Fibroblast of pulmonary artery (primary cell): Measurements from ENCODE around the gene RBMS3.

ENCODE experiments used
- DNase-seq: peaks from one replicate; pipeline ENCODE4 v3.0.0-alpha.2; 2010; ENCODE audit warnings: low read depth
- H3K4me3 ChIP-seq: replicated peaks from 2 replicates; pipeline ENCODE4 v1.5.1; 2011; ENCODE audit warnings: low read depth, mild to moderate bottlenecking, control low read depth, low read length, moderate library complexity
- TF ChIP-seq, protein P1 (sequence below): IDR thresholded peaks from 2 replicates; pipeline ENCODE4 v1.5.1; 2011; ENCODE audit warnings: mild to moderate bottlenecking, control low read depth, low read length, inconsistent platforms; ENCODE audit errors: missing control alignments

Gene RBMS3

DNA sequence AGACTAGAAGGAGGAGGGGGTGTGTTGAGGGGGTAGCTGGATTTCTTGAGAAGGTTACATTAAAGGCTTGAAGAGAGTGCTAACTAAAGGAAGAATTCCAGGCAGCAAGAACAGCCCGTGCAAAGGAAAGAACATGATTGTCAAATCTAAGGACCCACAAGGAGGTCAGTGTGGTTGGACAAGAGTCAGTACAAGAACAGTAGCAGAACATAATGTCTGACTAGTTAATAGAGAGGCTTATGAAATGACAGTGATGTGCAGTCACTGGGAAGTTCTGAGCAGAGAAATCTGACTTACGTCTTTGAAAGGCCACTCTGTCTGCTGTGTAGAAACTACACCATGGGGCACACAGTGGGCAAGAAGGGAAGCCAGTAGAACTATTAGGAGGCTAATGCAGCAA, 19.8 kb upstream of the RBMS3 start:
- no peak overlapping the region for H3K4me3 ChIP-seq
- TF ChIP-seq, protein P1, sequence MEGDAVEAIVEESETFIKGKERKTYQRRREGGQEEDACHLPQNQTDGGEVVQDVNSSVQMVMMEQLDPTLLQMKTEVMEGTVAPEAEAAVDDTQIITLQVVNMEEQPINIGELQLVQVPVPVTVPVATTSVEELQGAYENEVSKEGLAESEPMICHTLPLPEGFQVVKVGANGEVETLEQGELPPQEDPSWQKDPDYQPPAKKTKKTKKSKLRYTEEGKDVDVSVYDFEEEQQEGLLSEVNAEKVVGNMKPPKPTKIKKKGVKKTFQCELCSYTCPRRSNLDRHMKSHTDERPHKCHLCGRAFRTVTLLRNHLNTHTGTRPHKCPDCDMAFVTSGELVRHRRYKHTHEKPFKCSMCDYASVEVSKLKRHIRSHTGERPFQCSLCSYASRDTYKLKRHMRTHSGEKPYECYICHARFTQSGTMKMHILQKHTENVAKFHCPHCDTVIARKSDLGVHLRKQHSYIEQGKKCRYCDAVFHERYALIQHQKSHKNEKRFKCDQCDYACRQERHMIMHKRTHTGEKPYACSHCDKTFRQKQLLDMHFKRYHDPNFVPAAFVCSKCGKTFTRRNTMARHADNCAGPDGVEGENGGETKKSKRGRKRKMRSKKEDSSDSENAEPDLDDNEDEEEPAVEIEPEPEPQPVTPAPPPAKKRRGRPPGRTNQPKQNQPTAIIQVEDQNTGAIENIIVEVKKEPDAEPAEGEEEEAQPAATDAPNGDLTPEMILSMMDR: no peak
- DNase-seq: no peak

DNA sequence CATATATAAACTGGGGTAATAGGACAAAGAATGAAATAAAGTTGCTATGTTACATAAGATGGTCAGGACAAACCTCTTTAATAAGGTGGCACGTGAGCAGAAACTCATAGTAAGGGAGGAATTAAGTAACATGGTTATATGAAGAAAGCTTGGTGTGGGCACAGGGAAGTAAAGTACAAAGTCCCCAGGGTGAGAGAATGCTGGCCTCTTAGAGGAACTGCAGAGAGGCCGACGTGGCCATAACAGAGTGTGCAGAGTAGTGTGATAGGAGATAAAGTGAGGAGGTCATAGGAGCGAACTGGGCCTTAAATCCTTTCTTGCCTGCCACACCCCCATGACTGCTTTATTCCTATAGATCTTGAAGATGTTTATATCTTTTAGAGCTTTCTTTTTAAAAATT, 17.4 kb upstream of the RBMS3 start:
- H3K4me3 ChIP-seq: no peak overlapping the region
- no peak for DNase-seq
- TF ChIP-seq, protein P1: no peak

DNA sequence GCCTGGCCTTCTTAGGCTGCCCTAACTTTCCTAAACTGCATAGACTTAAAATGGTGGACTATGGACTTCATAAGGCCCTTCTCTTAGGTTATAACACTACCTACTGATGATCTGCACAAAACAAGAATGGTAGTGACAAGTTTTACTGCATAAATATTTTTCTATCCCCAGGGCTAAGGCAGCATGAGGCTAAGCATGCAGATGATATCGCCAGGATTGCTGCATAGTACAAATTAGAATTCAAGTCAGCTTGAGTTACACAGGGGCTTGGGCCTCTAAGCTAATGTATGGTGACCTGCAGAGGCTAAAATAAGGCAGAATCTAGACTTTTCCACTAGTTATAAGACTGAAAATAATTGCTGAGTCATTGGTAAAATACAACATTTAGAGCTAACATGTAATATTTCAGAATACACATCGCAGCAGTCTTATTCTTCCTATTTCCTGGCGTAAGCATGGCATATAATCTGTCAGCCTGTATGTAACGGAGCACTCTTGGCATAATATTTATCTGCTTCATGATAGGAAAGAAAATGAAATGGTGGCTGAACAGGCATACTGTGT, 15.3 kb upstream of the RBMS3 start:
- TF ChIP-seq, protein P1: no peak
- H3K4me3 ChIP-seq: no peak overlapping the region
- DNase-seq: no peak

GRCh38 chr3:29267226-29267625, 13.6 kb upstream of the RBMS3 start:
- DNase-seq: no peak
- TF ChIP-seq, protein P1: no peak
- H3K4me3 ChIP-seq: no peak overlapping the region

DNA sequence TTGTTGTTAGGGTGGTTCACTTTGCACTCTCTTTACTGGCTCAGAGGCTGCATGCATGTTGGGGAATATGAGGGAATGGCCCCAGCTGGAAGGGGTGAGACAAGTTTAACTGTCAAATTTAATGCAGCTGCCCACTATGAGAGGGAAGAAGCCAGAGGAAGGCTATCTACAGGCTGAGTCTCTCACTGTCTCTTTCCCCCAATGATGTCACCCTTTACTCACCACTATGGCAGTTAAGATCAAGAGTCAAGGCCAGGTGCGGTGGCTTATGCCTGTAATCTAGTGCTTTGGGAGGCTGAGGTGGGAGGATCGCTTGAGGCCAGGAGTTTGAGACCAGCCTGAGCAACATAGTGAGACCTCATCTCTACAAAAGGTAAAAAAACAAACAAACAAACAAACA, 12.2 kb upstream of the RBMS3 start:
- no peak overlapping the region for H3K4me3 ChIP-seq
- DNase-seq: no peak
- TF ChIP-seq, protein P1: no peak

DNA sequence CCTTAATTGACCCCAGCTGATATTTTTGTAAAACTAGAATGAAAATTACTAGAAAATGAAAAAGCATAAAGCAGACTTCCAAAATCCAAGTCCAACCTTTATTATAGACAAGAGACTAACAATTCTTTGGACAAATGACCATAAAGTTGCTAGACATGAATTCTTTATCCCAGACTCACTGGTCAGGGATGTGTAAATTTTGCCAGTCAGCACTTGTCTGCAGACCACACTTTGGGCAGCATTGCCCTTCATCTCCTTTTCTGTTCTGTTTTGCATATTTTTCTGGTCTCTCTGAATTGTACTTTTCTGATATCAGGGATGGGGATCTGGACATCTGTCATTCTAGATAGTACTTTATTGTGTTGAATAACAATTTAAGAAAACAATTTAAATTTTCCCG, 10.1 kb upstream of the RBMS3 start:
- H3K4me3 ChIP-seq: no peak overlapping the region
- TF ChIP-seq, protein P1: no peak
- DNase-seq: no peak

- no peak for DNase-seq
- H3K4me3 ChIP-seq: no peak overlapping the region
- TF ChIP-seq, protein P1: no peak
Observed at GRCh38 chr3:29271475-29271874, 9.4 kb upstream of the RBMS3 start.
